ENCODE results near the gene PCDHGB5. TPM values are rescaled to one million over a fixed set of nuclear protein-coding genes. Genes with fewer than 3 reads are reported as not detected.

PCDHGB5 gene
- total RNA-seq, 1 donor from 2014 or later: 19.6 TPM

- intact Hi-C loops (cut with DNase I): no loop called here
- TF ChIP-seq CTCF (IDR thresholded peaks at IDR 0.05): no peak
Observed at GRCh38 chr5:141355641-141356040, 42.1 kb upstream of the PCDHGB5 start.

GRCh38 chr5:141356133-141356532 is 41.6 kb upstream of the PCDHGB5 start:
- no peak for DNase-seq (ENCODE audit: low spot score in 2 of 2)
- Histone ChIP-seq H3K36me3 (peaks cover 0 to 4% of the 10 kb centered on the region in 2 donors), H3K27ac (no peak overlapping the region), H3K4me1 (no peaks in the 10 kb centered on the region), H3K4me3 (no peak overlapping the region), H3K9me3 (peaks cover 81 to 99% of the 10 kb centered on the region in 2 donors), H3K27me3 (no peaks in the 10 kb centered on the region)
- intact Hi-C loops (cut with DNase I): no loop called here
- no peak for TF ChIP-seq CTCF (IDR thresholded peaks at IDR 0.05)

More at GRCh38 chr5:141355641-141356040, 42.1 kb upstream of the PCDHGB5 start:
- no peak overlapping the region for H3K27ac ChIP-seq
- H3K27me3 ChIP-seq: no peaks in the 10 kb centered on the region
- DNase-seq (ENCODE audit: low spot score in 2 of 2): no peak
- no peaks in the 10 kb centered on the region for H3K4me1 ChIP-seq
- peak overlapping the region; percentile 29 to 30 for H3K4me3 ChIP-seq
- H3K36me3 ChIP-seq: peaks cover 0 to 4% of the 10 kb centered on the region in 2 donors
- peaks cover 81 to 99% of the 10 kb centered on the region in 2 donors for H3K9me3 ChIP-seq

- H3K27ac ChIP-seq: no peak overlapping the region
- H3K4me1 ChIP-seq: no peaks in the 10 kb centered on the region
- peaks cover 0 to 4% of the 10 kb centered on the region in 2 donors for H3K36me3 ChIP-seq
- TF ChIP-seq CTCF (IDR thresholded peaks at IDR 0.05): no peak
- intact Hi-C loops (cut with DNase I): no loop called here
- peaks cover 82 to 97% of the 10 kb centered on the region in 2 donors for H3K9me3 ChIP-seq
- DNase-seq (ENCODE audit: low spot score in 2 of 2): no peak
- H3K4me3 ChIP-seq: no peak overlapping the region
- no peaks in the 10 kb centered on the region for H3K27me3 ChIP-seq
Observed at GRCh38 chr5:141356950-141357349, 40.8 kb upstream of the PCDHGB5 start.

GRCh38 chr5:141359790-141360426 is 37.8 kb upstream of the PCDHGB5 start, which contains the start of gene PCDHGB2:
PCDHGB2 (plus strand) TSS chr5:141359994; CDS start chr5:141360136, 142 bp downstream.
- H3K27me3 ChIP-seq: no peaks in the 10 kb centered on the region
- H3K4me3 ChIP-seq: peak within 1 kb of the TSS; percentile 18 to 25
- peaks cover 0 to 3% of the 10 kb centered on the region in 2 donors for H3K36me3 ChIP-seq
- no peak for DNase-seq (ENCODE audit: low spot score in 2 of 2)
- no peaks in the 10 kb centered on the region for H3K4me1 ChIP-seq
- H3K27ac ChIP-seq: no peak within 1 kb of the TSS
- H3K9me3 ChIP-seq: peaks cover 96 to 97% of the 10 kb centered on the region in 2 donors
- intact Hi-C loops (cut with DNase I): no loop called here
- peak in 1 of 3 experiments; percentile 22 for TF ChIP-seq CTCF (IDR thresholded peaks at IDR 0.05)

GRCh38 chr5:141360685-141361084 is 37.1 kb upstream of the PCDHGB5 start:
- H3K27me3 ChIP-seq: no peaks in the 10 kb centered on the region
- no peaks in the 10 kb centered on the region for H3K4me1 ChIP-seq
- peaks cover 96 to 97% of the 10 kb centered on the region in 2 donors for H3K9me3 ChIP-seq
- DNase-seq (ENCODE audit: low spot score in 2 of 2): no peak
- intact Hi-C loops (cut with DNase I): no loop called here
- peak overlapping the region in 1 of 2 donors; percentile 25 for H3K4me3 ChIP-seq
- no peaks in the 10 kb centered on the region for H3K36me3 ChIP-seq
- no peak overlapping the region for H3K27ac ChIP-seq
- no peak for TF ChIP-seq CTCF (IDR thresholded peaks at IDR 0.05)
